GM23338 (cell line): ENCODE measurements around the gene FTO. TPM values are rescaled to one million over a fixed set of nuclear protein-coding genes. Genes with fewer than 3 reads are reported as not detected.

Experiments
- ATAC-seq: fragments of 200-7000 bp; cut with Tn5 transposase; 3 replicates; pipeline ENCODE4 v1.9.1; 2020
- DNase-seq: peaks from one replicate; pipeline ENCODE4 v3.0.0-alpha.2; 2015; ENCODE audit warnings: low spot score
- H2AFZ ChIP-seq: fragments of 200-600 bp; sonication (generic); 2 replicates; pipeline ENCODE4 v1.8.0; 2016; ENCODE audit warnings: antibody characterized with exemption, mild to moderate bottlenecking, moderate library complexity
- H3F3A ChIP-seq: fragments of 200-600 bp; sonication (generic); replicated peaks from 2 replicates; pipeline ENCODE4 v1.8.0; 2017; ENCODE audit warnings: antibody characterized with exemption, mixed run types, low read depth
- H3K27ac ChIP-seq: fragments of 200-600 bp; sonication (generic); 2 replicates; pipeline ENCODE4 v1.6.1; 2016; ENCODE audit warnings: low read depth
- H3K27me3 ChIP-seq: fragments of 200-600 bp; sonication (generic); 2 replicates; pipeline ENCODE4 v1.8.0; 2016; ENCODE audit warnings: mild to moderate bottlenecking, mixed run types, moderate library complexity; ENCODE audit not compliant: insufficient read depth
- H3K36me3 ChIP-seq: fragments of 200-600 bp; sonication (generic); 2 replicates; pipeline ENCODE4 v1.8.0; 2016; ENCODE audit warnings: mild to moderate bottlenecking; ENCODE audit not compliant: insufficient read depth
- H3K4me1 ChIP-seq: fragments of 200-600 bp; sonication (generic); 2 replicates; pipeline ENCODE4 v1.8.0; 2016; ENCODE audit warnings: mild to moderate bottlenecking, moderate library complexity; ENCODE audit not compliant: insufficient read depth
- H3K4me2 ChIP-seq: fragments of 200-600 bp; sonication (generic); 2 replicates; pipeline ENCODE4 v1.7.1; 2017; ENCODE audit warnings: mixed run types
- H3K4me3 ChIP-seq: fragments of 200-600 bp; sonication (generic); 2 replicates; pipeline ENCODE4 v1.6.1; 2016; ENCODE audit warnings: mixed run types
- H3K79me2 ChIP-seq: fragments of 200-600 bp; sonication (generic); replicated peaks from 2 replicates; pipeline ENCODE4 v1.8.0; 2017; ENCODE audit warnings: mild to moderate bottlenecking; ENCODE audit not compliant: insufficient read depth
- H3K9me2 ChIP-seq: fragments of 200-600 bp; sonication (generic); 2 replicates; pipeline ENCODE4 v1.8.0; 2017; ENCODE audit not compliant: insufficient read depth
- H4K20me1 ChIP-seq: fragments of 200-600 bp; sonication (generic); replicated peaks from 2 replicates; pipeline ENCODE4 v1.8.0; 2017; ENCODE audit warnings: mild to moderate bottlenecking; ENCODE audit not compliant: insufficient read depth
- H3K27ac Mint-ChIP-seq: 2 replicates; pipeline ENCODE4 v1.8.0; 2020; ENCODE audit warnings: inconsistent platforms, mild to moderate bottlenecking, moderate library complexity, mixed read lengths
- H3K27me3 Mint-ChIP-seq: 3 replicates; pipeline ENCODE4 v1.8.0; 2022; ENCODE audit warnings: low read depth, mild to moderate bottlenecking, moderate library complexity, mixed read lengths, inconsistent platforms; ENCODE audit not compliant: insufficient read depth, poor library complexity
- H3K36me3 Mint-ChIP-seq: 3 replicates; pipeline ENCODE4 v1.8.0; 2021; ENCODE audit warnings: low read depth, mild to moderate bottlenecking, inconsistent platforms, moderate library complexity, mixed read lengths
- H3K4me1 Mint-ChIP-seq: 3 replicates; pipeline ENCODE4 v1.8.0; 2020; ENCODE audit warnings: mild to moderate bottlenecking, inconsistent platforms, mixed read lengths
- H3K4me3 Mint-ChIP-seq: 3 replicates; pipeline ENCODE4 v1.8.0; 2021; ENCODE audit warnings: moderate library complexity, mild to moderate bottlenecking, inconsistent platforms, mixed read lengths
- H3K9me3 Mint-ChIP-seq: 3 replicates; pipeline ENCODE4 v1.8.0; 2020; ENCODE audit warnings: moderate library complexity, mild to moderate bottlenecking, inconsistent platforms, mixed read lengths
- EZH2 ChIP-seq: fragments of 200-600 bp; sonication (generic); IDR thresholded peaks from one replicate; pipeline ENCODE4 v1.8.0; 2017; ENCODE audit warnings: antibody characterized with exemption, mild to moderate bottlenecking, low read depth; ENCODE audit not compliant: unreplicated experiment
- EZH2phosphoT487 ChIP-seq: fragments of 200-600 bp; sonication (generic); IDR thresholded peaks from one replicate; pipeline ENCODE4 v1.8.1; 2018; ENCODE audit warnings: antibody characterized with exemption; ENCODE audit not compliant: unreplicated experiment
- JUNB ChIP-seq: IDR thresholded peaks from one replicate; pipeline ENCODE4 v1.6.1; 2016; ENCODE audit warnings: antibody characterized with exemption; ENCODE audit not compliant: unreplicated experiment
- ZNF462 ChIP-seq: fragments of 250-450 bp; sonication (Bioruptor Pico); IDR thresholded peaks from 2 replicates; pipeline ENCODE4 v1.5.0; 2020; ENCODE audit warnings: mild to moderate bottlenecking, moderate library complexity
- polyA plus RNA-seq: library from polyadenylated mRNA; unstranded; fragments of >200 nt; fragmentation: Nextera tagmentation; extraction: Ambion mirVana; gene quantifications from 2 replicates; pipeline ENCODE4 v1.2.1, GENCODE V29; 2016
- total RNA-seq: library from RNA; depleted of rRNA; stranded (reverse); fragments of >200 nt; shearing (Covaris generic); gene quantifications from 2 replicates; pipeline ENCODE4 v1.2.3, GENCODE V29; 2014
- TF ChIP-seq, protein P1 (sequence below): IDR thresholded peaks from 2 replicates; pipeline ENCODE4 v1.6.1; 2016; ENCODE audit warnings: antibody characterized with exemption

The FTO gene
- total and polyA plus RNA-seq, 2 experiments from 2014 or later, result 17.7 to 69.6 TPM

DNA sequence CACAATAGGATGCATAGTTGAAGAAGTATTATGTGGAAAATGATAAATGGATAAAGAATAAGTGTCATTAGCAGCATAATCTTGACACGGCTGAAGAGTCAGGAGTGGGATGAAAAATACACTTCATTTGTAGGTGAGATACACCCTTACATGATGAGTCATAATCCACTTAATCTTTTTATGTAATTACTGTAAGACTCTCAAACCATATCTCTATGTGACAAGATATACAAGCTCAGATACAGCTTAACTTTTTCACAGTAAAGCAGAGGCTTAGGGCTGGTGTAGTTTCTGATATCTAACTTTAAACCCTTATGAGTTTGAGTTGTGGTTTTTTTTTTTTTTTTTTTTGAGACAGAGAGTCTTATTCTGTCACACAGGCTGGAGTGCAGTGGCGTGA is 101.2 kb downstream of the FTO start:
- H3K4me3 ChIP-seq, result no peak overlapping the region
- H2AFZ ChIP-seq, result no peak overlapping the region
- peaks cover 36% of the 10 kb centered on the region for H3K4me1 ChIP-seq
- H4K20me1 ChIP-seq, result no peaks in the 10 kb centered on the region
- no peak overlapping the region for H3K4me3 Mint-ChIP-seq
- no peak for ATAC-seq
- H3K9me3 Mint-ChIP-seq, result peaks cover 7% of the 10 kb centered on the region; the same call in 2 of the 3 replicates
- H3K36me3 Mint-ChIP-seq, result no peaks in the 10 kb centered on the region; the same call in 2 of the 3 replicates
- H3K27me3 Mint-ChIP-seq, result no peaks in the 10 kb centered on the region
- DNase-seq, result no peak
- H3K27me3 ChIP-seq, result no peaks in the 10 kb centered on the region
- no peaks in the 10 kb centered on the region for H3K9me2 ChIP-seq
- no peaks in the 10 kb centered on the region for H3F3A ChIP-seq
- no peak overlapping the region for H3K4me2 ChIP-seq
- no peak for TF ChIP-seq EZH2
- no peak overlapping the region for H3K27ac ChIP-seq
- H3K27ac Mint-ChIP-seq, result no peak overlapping the region
- peaks cover 39% of the 10 kb centered on the region for H3K4me1 Mint-ChIP-seq
- peaks cover 49% of the 10 kb centered on the region for H3K79me2 ChIP-seq
- no peaks in the 10 kb centered on the region for H3K36me3 ChIP-seq

GRCh38 chr16:53805752-53806151 is 101.8 kb downstream of the FTO start:
- Histone ChIP-seq H4K20me1 (no peaks in the 10 kb centered on the region), H3K27ac (no peak overlapping the region; the same call in 1 of the 2 replicates), H3K4me3 (no peak overlapping the region), H3K79me2 (peaks cover 49% of the 10 kb centered on the region), H3K4me1 (peaks cover 36% of the 10 kb centered on the region), H3K36me3 (no peaks in the 10 kb centered on the region), H2AFZ (no peak overlapping the region), H3K27me3 (no peaks in the 10 kb centered on the region), H3F3A (no peaks in the 10 kb centered on the region), H3K9me2 (no peaks in the 10 kb centered on the region), H3K4me2 (no peak overlapping the region)
- peaks cover 39% of the 10 kb centered on the region for H3K4me1 Mint-ChIP-seq
- H3K36me3 Mint-ChIP-seq, result no peaks in the 10 kb centered on the region; the same call in 2 of the 3 replicates
- no peak overlapping the region; the same call in 1 of the 2 replicates for H3K27ac Mint-ChIP-seq
- TF ChIP-seq, protein P1, sequence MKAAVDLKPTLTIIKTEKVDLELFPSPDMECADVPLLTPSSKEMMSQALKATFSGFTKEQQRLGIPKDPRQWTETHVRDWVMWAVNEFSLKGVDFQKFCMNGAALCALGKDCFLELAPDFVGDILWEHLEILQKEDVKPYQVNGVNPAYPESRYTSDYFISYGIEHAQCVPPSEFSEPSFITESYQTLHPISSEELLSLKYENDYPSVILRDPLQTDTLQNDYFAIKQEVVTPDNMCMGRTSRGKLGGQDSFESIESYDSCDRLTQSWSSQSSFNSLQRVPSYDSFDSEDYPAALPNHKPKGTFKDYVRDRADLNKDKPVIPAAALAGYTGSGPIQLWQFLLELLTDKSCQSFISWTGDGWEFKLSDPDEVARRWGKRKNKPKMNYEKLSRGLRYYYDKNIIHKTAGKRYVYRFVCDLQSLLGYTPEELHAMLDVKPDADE, result no peak
- no peak for TF ChIP-seq JUNB
- no peak for TF ChIP-seq ZNF462 (CRISPR knock-in tag)
- no peak for TF ChIP-seq EZH2phosphoT487
- ATAC-seq, result no peak; the same call in 1 of the 3 replicates
- no peaks in the 10 kb centered on the region for H3K27me3 Mint-ChIP-seq
- DNase-seq, result no peak
- H3K4me3 Mint-ChIP-seq, result no peak overlapping the region
- H3K9me3 Mint-ChIP-seq, result peaks cover 7% of the 10 kb centered on the region; the same call in 2 of the 3 replicates
